Measurements from ENCODE around the gene TMEM238. TPM values are rescaled to one million over a fixed set of nuclear protein-coding genes. Genes with fewer than 3 reads are reported as not detected.
"Not testable (repeated sequence)": the region's sequence is repeated elsewhere in the genome, so short reads cannot be mapped to it uniquely, and the experiment has no call there.

The TMEM238 gene
- total RNA-seq, 1 experiment from 2014 or later, result 18.1 TPM

GRCh38 chr19:55407800-55408532, 23.9 kb upstream of the TMEM238 start:
- Histone ChIP-seq H3K27me3 (replicated peaks; ENCODE audit: control insufficient read depth, insufficient read depth, low read length) (no peaks in the 10 kb centered on the region), H3K9me3 (peaks cover 13% of the 10 kb centered on the region; the same call in 1 of the 2 replicates), H3K36me3 (ENCODE audit: control insufficient read depth, insufficient read depth, low read length) (peaks cover 5% of the 10 kb centered on the region; the same call in 1 of the 2 replicates), H3K4me1 (peaks cover 18% of the 10 kb centered on the region), H3K4me3 (ENCODE audit: low read depth, low read length) (peak overlapping the region; percentile 94)
- Mint-ChIP-seq H3K9me3 (ENCODE audit: unreplicated experiment) (peaks cover 11% of the 10 kb centered on the region), H3K27ac (ENCODE audit: unreplicated experiment) (peak overlapping the region; percentile 99), H3K27me3 (ENCODE audit: insufficient read depth, unreplicated experiment) (peaks cover 6% of the 10 kb centered on the region), H3K4me3 (ENCODE audit: unreplicated experiment) (peak overlapping the region; percentile 93), H3K36me3 (ENCODE audit: insufficient read depth, unreplicated experiment) (peaks cover 67% of the 10 kb centered on the region), H3K4me1 (ENCODE audit: low read depth, unreplicated experiment) (peaks cover 14% of the 10 kb centered on the region)
- peak; percentile 99 for DNase-seq
- intact Hi-C loops (cut with micrococcal nuclease; ENCODE audit: unreplicated experiment), result loop anchor here (1.0 to 10.0 kb wide), 4 partner anchors 23 to 291 kb away; partner anchors contain the start of genes PPP1R12C, PPP6R1 and RPL28
- BruUV-seq (replicated peaks), result no TSS peak
- TF ChIP-seq, protein P1, sequence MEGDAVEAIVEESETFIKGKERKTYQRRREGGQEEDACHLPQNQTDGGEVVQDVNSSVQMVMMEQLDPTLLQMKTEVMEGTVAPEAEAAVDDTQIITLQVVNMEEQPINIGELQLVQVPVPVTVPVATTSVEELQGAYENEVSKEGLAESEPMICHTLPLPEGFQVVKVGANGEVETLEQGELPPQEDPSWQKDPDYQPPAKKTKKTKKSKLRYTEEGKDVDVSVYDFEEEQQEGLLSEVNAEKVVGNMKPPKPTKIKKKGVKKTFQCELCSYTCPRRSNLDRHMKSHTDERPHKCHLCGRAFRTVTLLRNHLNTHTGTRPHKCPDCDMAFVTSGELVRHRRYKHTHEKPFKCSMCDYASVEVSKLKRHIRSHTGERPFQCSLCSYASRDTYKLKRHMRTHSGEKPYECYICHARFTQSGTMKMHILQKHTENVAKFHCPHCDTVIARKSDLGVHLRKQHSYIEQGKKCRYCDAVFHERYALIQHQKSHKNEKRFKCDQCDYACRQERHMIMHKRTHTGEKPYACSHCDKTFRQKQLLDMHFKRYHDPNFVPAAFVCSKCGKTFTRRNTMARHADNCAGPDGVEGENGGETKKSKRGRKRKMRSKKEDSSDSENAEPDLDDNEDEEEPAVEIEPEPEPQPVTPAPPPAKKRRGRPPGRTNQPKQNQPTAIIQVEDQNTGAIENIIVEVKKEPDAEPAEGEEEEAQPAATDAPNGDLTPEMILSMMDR (IDR thresholded peaks at IDR 0.05; ENCODE audit: insufficient read depth in 1 of 2, low read depth in 1 of 2, low read length in 1 of 2, severe bottlenecking in 1 of 2, unreplicated experiment in 1 of 2), result no peak
- ChIA-PET POLR2A (interaction anchor here (0.6 to 1.8 kb wide), 27 partner anchors 9 to 262 kb away, joined by 3 to 24 read pairs (median 6); partner anchors contain the start of genes FIZ1, HSPBP1, ISOC2 and KMT5C), CTCF (interaction anchor here (0.6 to 1.4 kb wide), 4 partner anchors 67 to 198 kb away, joined by 3 to 7 read pairs (median 4); partner anchors contain the start of gene KMT5C)

GRCh38 chr19:55407550-55407799, 23.4 kb upstream of the TMEM238 start, which contains the start of gene UBE2S:
Gene UBE2S, minus strand, starts transcription at chr19:55407788. Its CDS starts 199 bp downstream, at chr19:55407589.
- CTCF ChIA-PET, result interaction anchor here (0.6 to 1.4 kb wide), 4 partner anchors 68 to 198 kb away, joined by 3 to 7 read pairs (median 4); partner anchors contain the start of gene KMT5C
- Histone ChIP-seq H3K4me3 (ENCODE audit: low read depth, low read length) (peak within 1 kb of the TSS; percentile 94), H3K4me1 (peaks cover 18% of the 10 kb centered on the region), H3K9me3 (peaks cover 13% of the 10 kb centered on the region; the same call in 1 of the 2 replicates)
- H3K36me3 ChIP-seq (ENCODE audit: control insufficient read depth, insufficient read depth, low read length); H3K27me3 Mint-ChIP-seq (ENCODE audit: insufficient read depth, unreplicated experiment); H3K27me3 ChIP-seq (replicated peaks; ENCODE audit: control insufficient read depth, insufficient read depth, low read length); BruUV-seq (replicated peaks); DNase-seq: not testable (repeated sequence)
- Mint-ChIP-seq H3K27ac (ENCODE audit: unreplicated experiment) (peak within 1 kb of the TSS; percentile 99), H3K4me3 (ENCODE audit: unreplicated experiment) (peak within 1 kb of the TSS; percentile 93), H3K9me3 (ENCODE audit: unreplicated experiment) (peaks cover 11% of the 10 kb centered on the region), H3K36me3 (ENCODE audit: insufficient read depth, unreplicated experiment) (peaks cover 72% of the 10 kb centered on the region), H3K4me1 (ENCODE audit: low read depth, unreplicated experiment) (peaks cover 14% of the 10 kb centered on the region)
- intact Hi-C loops (cut with micrococcal nuclease; ENCODE audit: unreplicated experiment), result loop anchor here (10.0 kb wide), 1 partner anchor 97 kb away; no protein-coding TSS in a partner anchor
- POLR2A ChIA-PET, result interaction anchor here (0.6 to 1.8 kb wide), 26 partner anchors 8 to 262 kb away, joined by 3 to 24 read pairs (median 6); partner anchors contain the start of genes FIZ1, HSPBP1, ISOC2 and KMT5C

GRCh38 chr19:55406826-55407549, 22.9 kb upstream of the TMEM238 start:
- H3K27me3 Mint-ChIP-seq (ENCODE audit: insufficient read depth, unreplicated experiment), result peaks cover 6% of the 10 kb centered on the region
- peaks cover 13% of the 10 kb centered on the region; the same call in 1 of the 2 replicates for H3K9me3 ChIP-seq
- H3K27me3 ChIP-seq (replicated peaks; ENCODE audit: control insufficient read depth, insufficient read depth, low read length), result no peaks in the 10 kb centered on the region
- peaks cover 14% of the 10 kb centered on the region for H3K4me1 Mint-ChIP-seq (ENCODE audit: low read depth, unreplicated experiment)
- peaks cover 18% of the 10 kb centered on the region for H3K4me1 ChIP-seq
- peak overlapping the region; percentile 94 for H3K4me3 ChIP-seq (ENCODE audit: low read depth, low read length)
- H3K4me3 Mint-ChIP-seq (ENCODE audit: unreplicated experiment), result peak overlapping the region; percentile 93
- POLR2A ChIA-PET, result interaction anchor here (0.6 to 1.8 kb wide), 19 partner anchors 8 to 225 kb away, joined by 4 to 24 read pairs (median 9); partner anchors contain the start of genes FIZ1, HSPBP1, ISOC2 and KMT5C
- peaks cover 77% of the 10 kb centered on the region for H3K36me3 Mint-ChIP-seq (ENCODE audit: insufficient read depth, unreplicated experiment)
- peak overlapping the region; percentile 99 for H3K27ac Mint-ChIP-seq (ENCODE audit: unreplicated experiment)
- TF ChIP-seq, protein P1 (IDR thresholded peaks at IDR 0.05; ENCODE audit: insufficient read depth in 1 of 2, low read depth in 1 of 2, low read length in 1 of 2, severe bottlenecking in 1 of 2, unreplicated experiment in 1 of 2), result no peak
- DNase-seq, result peak in 1 of 2 experiments; percentile 36
- BruUV-seq (replicated peaks), result no TSS peak
- intact Hi-C loops (cut with micrococcal nuclease; ENCODE audit: unreplicated experiment), result loop anchor here (10.0 kb wide), 1 partner anchor 98 kb away; no protein-coding TSS in a partner anchor
- peaks cover 11% of the 10 kb centered on the region for H3K9me3 Mint-ChIP-seq (ENCODE audit: unreplicated experiment)
- CTCF ChIA-PET, result interaction anchor here (0.6 to 1.4 kb wide), 4 partner anchors 67 to 199 kb away, joined by 3 to 7 read pairs (median 4); partner anchors contain the start of gene KMT5C
- peaks cover 9% of the 10 kb centered on the region; the same call in 1 of the 2 replicates for H3K36me3 ChIP-seq (ENCODE audit: control insufficient read depth, insufficient read depth, low read length)
